ENCODE results near the gene RSPO3. TPM values are rescaled to one million over a fixed set of nuclear protein-coding genes. Genes with fewer than 3 reads are reported as not detected.
A peak's percentile ranks its signal among the peaks of the same experiment; 100 is the strongest.

The RSPO3 gene
- total RNA-seq, 1 experiment from 2014 or later: not detected

- intact Hi-C loops (cut with micrococcal nuclease): no loop called here
- H4K20me1 ChIP-seq (ENCODE audit: insufficient read depth): no peaks in the 10 kb centered on the region
- no peaks in the 10 kb centered on the region for H3K27me3 ChIP-seq (ENCODE audit: insufficient read depth, low read length)
- no peak overlapping the region for H3K4me3 ChIP-seq (replicated peaks in 1 of 2; ENCODE audit: low read depth in 1 of 2, low read length in 2 of 2)
- no peak for ATAC-seq
- peaks cover 0 to 4% of the 10 kb centered on the region in 2 experiments; a peak in 1 of 4 replicates for H3K4me1 ChIP-seq (ENCODE audit: control insufficient read depth in 1 of 2, insufficient read depth in 2 of 2, low read length in 2 of 2)
- RAD21 ChIA-PET (ENCODE audit: low non-redundant PET in 1 of 2, low total read pairs in 2 of 2, uncharacterized antibody in 2 of 2, unreplicated experiment in 2 of 2): no interaction called here
- CTCF ChIA-PET: interaction anchor here (1.0 to 3.2 kb wide), 2 partner anchors 11 to 14 kb away, joined by 4 to 13 read pairs; no protein-coding TSS in a partner anchor
- BruUV-seq (replicated peaks): no TSS peak
- no peak overlapping the region for H3K27ac ChIP-seq (ENCODE audit: low read depth, low read length)
- peak; percentile 34; the same call in 1 of the 2 replicates for TF ChIP-seq EGR1 (IDR thresholded peaks at IDR 0.05; ENCODE audit: low read depth)
- no peak for TF ChIP-seq ZNF274 (IDR thresholded peaks at IDR 0.05; ENCODE audit: low read depth, low read length)
- DNase-seq (ENCODE audit: low read depth, low spot score): no peak
- no peak overlapping the region for H3K4me2 ChIP-seq (ENCODE audit: low read length)
- no peaks in the 10 kb centered on the region for H3K9me2 ChIP-seq (ENCODE audit: insufficient read depth)
- H3K9ac ChIP-seq (ENCODE audit: low read length): no peak overlapping the region
- no peaks in the 10 kb centered on the region for H3K79me2 ChIP-seq (ENCODE audit: insufficient read depth, low read length)
- H2AFZ ChIP-seq (ENCODE audit: low read depth, low read length, poor library complexity, severe bottlenecking): no peak overlapping the region
- H3K36me3 ChIP-seq (ENCODE audit: control insufficient read depth in 1 of 2, insufficient read depth in 2 of 2, low read length in 2 of 2): no peaks in the 10 kb centered on the region
- POLR2A ChIA-PET: no interaction called here
- H3K9me3 ChIP-seq (ENCODE audit: control insufficient read depth in 1 of 2, insufficient read depth in 1 of 2, low read depth in 1 of 2, low read length in 2 of 2): no peaks in the 10 kb centered on the region
Observed at GRCh38 chr6:127201321-127201720, 82.8 kb downstream of the RSPO3 start.

- Histone ChIP-seq H4K20me1 (ENCODE audit: insufficient read depth) (no peaks in the 10 kb centered on the region), H3K27ac (ENCODE audit: low read depth, low read length) (no peak overlapping the region), H3K4me1 (ENCODE audit: control insufficient read depth in 1 of 2, insufficient read depth in 2 of 2, low read length in 2 of 2) (peaks cover 0 to 4% of the 10 kb centered on the region in 2 experiments; a peak in 1 of 4 replicates), H3K4me3 (replicated peaks in 1 of 2; ENCODE audit: low read depth in 1 of 2, low read length in 2 of 2) (no peak overlapping the region), H3K27me3 (ENCODE audit: insufficient read depth, low read length) (no peaks in the 10 kb centered on the region), H3K36me3 (ENCODE audit: control insufficient read depth in 1 of 2, insufficient read depth in 2 of 2, low read length in 2 of 2) (no peaks in the 10 kb centered on the region), H3K9ac (ENCODE audit: low read length) (no peak overlapping the region), H3K9me3 (ENCODE audit: control insufficient read depth in 1 of 2, insufficient read depth in 1 of 2, low read depth in 1 of 2, low read length in 2 of 2) (no peaks in the 10 kb centered on the region), H3K79me2 (ENCODE audit: insufficient read depth, low read length) (no peaks in the 10 kb centered on the region), H3K9me2 (ENCODE audit: insufficient read depth) (no peaks in the 10 kb centered on the region), H3K4me2 (ENCODE audit: low read length) (no peak overlapping the region), H2AFZ (ENCODE audit: low read depth, low read length, poor library complexity, severe bottlenecking) (no peak overlapping the region)
- DNase-seq (ENCODE audit: low read depth, low spot score): no peak
- no peak for ATAC-seq
- intact Hi-C loops (cut with micrococcal nuclease): no loop called here
- ChIA-PET RAD21 (ENCODE audit: low non-redundant PET in 1 of 2, low total read pairs in 2 of 2, uncharacterized antibody in 2 of 2, unreplicated experiment in 2 of 2) (no interaction called here), POLR2A (no interaction called here), CTCF (interaction anchor here (1.9 to 3.2 kb wide), 2 partner anchors 12 to 16 kb away, joined by 4 to 13 read pairs; no protein-coding TSS in a partner anchor)
- BruUV-seq (replicated peaks): no TSS peak
- TF ChIP-seq ZBTB33 (IDR thresholded peaks at IDR 0.05; ENCODE audit: extremely low read depth, insufficient replicate concordance, low read length): no peak
- no peak for TF ChIP-seq JUND (IDR thresholded peaks at IDR 0.05)
- no peak for TF ChIP-seq ZFX (IDR thresholded peaks at IDR 0.05)
- TF ChIP-seq ZNF274 (IDR thresholded peaks at IDR 0.05; ENCODE audit: low read depth, low read length): no peak
- no peak for TF ChIP-seq SIN3A (IDR thresholded peaks at IDR 0.05; ENCODE audit: low read depth)
- no peak for TF ChIP-seq ATF3 (IDR thresholded peaks at IDR 0.05)
- TF ChIP-seq SRF (IDR thresholded peaks at IDR 0.05; ENCODE audit: low read depth): no peak
- TF ChIP-seq YY1 (IDR thresholded peaks at IDR 0.05; ENCODE audit: extremely low read depth, insufficient replicate concordance, low read depth, low read length): no peak
Observed at GRCh38 chr6:127202676-127203075, 84.2 kb downstream of the RSPO3 start.
